ENCODE measurements around the gene CDH1.

Gene CDH1

GRCh38 chr16:68860978-68861892 lies 124.1 kb downstream of the CDH1 start:
- no peak for DNase-seq

GRCh38 chr16:68866933-68867332 lies 129.8 kb downstream of the CDH1 start:
- no peak for DNase-seq

- DNase-seq, result peak; percentile 22
Measured at GRCh38 chr16:68869492-68870088, 132.5 kb downstream of the CDH1 start.

- no peak for DNase-seq
Measured at GRCh38 chr16:68873635-68874471, 136.8 kb downstream of the CDH1 start.

GRCh38 chr16:68875871-68876270 lies 138.8 kb downstream of the CDH1 start:
- DNase-seq, result no peak

- DNase-seq, result no peak
Measured at GRCh38 chr16:68883685-68884084, 146.6 kb downstream of the CDH1 start.

- DNase-seq, result no peak
Measured at GRCh38 chr16:68884401-68884800, 147.3 kb downstream of the CDH1 start.

All from hematopoietic multipotent progenitor cell treated with erythropoietin and hydrocortisone succinate and interleukin-3 and kit ligand, for 8 days (in vitro differentiated cells).